HCEC 1CT (cell line): ENCODE results near the gene SLC6A15.

Experiments
- DNase-seq: peaks from one replicate; pipeline ENCODE4 v3.0.0-alpha.2; 2017

Gene SLC6A15

GRCh38 chr12:84874125-84874824 lies 38.3 kb downstream of the SLC6A15 start:
- DNase-seq: peak; percentile 55

GRCh38 chr12:84862186-84862585 lies 50.4 kb downstream of the SLC6A15 start:
- DNase-seq: peak; percentile 42

GRCh38 chr12:84860718-84861117 lies 51.9 kb downstream of the SLC6A15 start:
- no peak for DNase-seq

GRCh38 chr12:84858796-84859195 lies 53.8 kb downstream of the SLC6A15 start:
- DNase-seq: no peak

- no peak for DNase-seq
Observed at GRCh38 chr12:84857525-84858208, 54.9 kb downstream of the SLC6A15 start.

DNA sequence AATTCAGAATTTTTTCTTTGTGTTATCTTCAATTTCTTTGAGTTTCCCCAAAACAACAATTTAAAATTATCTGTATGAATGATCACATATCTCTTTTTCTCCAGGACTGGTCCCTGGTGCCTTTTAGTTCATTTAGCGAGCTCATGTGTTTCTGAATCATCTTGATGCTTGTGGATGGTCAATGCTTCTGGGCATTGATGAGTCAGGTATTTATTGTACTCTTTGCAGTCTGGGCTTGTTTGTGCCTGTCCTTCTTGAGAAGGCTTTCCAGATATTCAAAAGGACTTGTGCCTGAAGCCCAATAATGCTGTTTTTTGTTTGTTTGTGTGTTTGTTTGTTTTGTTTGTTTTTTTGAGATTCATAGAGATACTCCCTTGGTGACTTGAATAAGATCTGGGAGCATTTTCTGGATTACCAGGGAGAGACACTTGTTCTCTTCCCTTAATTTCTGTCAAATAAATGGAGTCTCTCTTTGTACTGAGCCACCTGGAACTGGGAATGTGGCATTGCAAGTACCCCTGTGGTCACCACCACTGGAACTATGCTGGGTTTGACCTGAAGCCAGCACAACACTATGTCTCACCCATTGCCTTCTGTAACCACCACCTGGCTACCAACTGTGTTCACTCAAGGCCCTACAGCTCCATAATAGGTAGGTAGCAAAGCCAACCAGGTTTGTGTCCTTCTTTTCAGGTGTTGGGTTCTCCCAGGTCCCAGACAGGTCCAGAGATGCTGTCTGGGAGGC lies 56.3 kb downstream of the SLC6A15 start:
- peak; percentile 17 for DNase-seq

DNA sequence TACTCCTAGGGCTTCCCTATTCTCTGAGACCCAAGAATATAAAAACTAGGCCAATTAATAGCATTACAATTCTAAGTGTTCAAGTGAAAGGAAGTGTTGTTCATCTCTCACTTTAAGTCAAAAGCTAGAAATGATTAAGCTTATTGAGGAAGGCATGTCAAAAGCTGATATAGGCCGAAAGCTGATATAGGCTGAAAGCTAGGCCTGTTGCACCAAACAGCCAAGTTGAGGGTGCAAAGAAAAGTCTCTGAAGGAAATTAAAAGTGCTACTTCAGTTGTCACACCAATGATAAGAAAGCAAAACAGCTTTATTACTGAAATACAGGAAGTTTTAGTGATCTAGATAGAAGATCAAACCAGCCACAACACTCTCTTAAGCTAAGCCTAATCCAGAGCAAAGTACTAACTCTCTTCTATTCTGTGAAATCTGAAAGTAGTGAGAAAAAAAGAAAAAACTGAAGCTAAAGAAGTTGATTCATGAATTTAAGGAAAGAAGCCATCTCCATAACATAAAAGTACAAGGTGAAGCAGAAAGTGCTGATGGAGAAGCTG lies 68.9 kb downstream of the SLC6A15 start:
- DNase-seq: no peak

DNA sequence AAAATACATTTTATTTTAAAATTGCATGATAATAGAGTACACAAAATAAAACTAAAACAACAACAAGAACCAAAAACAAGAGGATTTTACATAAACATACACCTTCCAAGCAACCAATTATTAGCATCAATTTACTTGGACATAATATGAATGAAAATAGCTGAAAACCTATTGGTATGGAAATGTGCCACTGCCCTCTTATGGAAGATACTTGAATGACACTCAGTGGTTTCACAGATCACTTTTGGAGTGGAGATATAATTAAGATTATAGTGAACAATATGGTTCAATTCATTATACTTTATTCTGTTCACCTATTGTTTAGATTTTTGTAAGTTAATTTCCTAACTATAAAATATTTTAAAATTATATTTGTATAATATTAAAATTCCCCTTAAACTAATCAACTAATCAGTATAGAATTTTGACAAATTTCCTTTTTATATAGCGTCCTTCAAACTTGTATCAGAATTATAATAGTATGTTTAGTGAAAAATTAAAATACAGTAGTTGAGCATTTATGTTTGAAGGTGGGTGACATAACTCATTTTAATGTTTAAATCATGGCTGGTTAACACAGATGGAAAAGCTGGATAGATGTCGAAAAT lies 70.1 kb downstream of the SLC6A15 start:
- peak; percentile 48 for DNase-seq

- no peak for DNase-seq
Observed at GRCh38 chr12:84841591-84841990, 71.0 kb downstream of the SLC6A15 start.

GRCh38 chr12:84840356-84840755 lies 72.2 kb downstream of the SLC6A15 start:
- peak; percentile 15 for DNase-seq

DNA sequence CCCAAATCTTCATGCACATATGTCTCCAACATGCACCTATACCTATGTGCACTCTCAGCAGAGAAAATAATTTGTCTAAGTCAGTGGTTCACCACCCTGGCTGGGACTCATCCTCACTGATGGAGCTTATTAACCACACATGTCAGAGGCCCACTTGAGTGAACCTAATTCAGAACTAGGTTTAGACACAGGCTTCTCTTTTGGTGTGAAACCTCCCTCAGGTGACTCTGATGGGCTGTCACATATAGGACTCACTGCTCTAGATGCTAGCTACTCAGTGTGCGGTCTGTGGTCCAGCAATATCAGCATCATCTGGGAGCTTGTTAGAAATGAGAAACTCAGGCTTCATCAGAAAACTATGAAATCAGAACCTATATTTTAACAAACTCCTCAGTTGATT lies 85.7 kb downstream of the SLC6A15 start:
- no peak for DNase-seq

GRCh38 chr12:84825149-84825548 lies 87.5 kb downstream of the SLC6A15 start:
- DNase-seq: no peak

GRCh38 chr12:84822525-84822924 lies 90.1 kb downstream of the SLC6A15 start:
- DNase-seq: no peak

DNA sequence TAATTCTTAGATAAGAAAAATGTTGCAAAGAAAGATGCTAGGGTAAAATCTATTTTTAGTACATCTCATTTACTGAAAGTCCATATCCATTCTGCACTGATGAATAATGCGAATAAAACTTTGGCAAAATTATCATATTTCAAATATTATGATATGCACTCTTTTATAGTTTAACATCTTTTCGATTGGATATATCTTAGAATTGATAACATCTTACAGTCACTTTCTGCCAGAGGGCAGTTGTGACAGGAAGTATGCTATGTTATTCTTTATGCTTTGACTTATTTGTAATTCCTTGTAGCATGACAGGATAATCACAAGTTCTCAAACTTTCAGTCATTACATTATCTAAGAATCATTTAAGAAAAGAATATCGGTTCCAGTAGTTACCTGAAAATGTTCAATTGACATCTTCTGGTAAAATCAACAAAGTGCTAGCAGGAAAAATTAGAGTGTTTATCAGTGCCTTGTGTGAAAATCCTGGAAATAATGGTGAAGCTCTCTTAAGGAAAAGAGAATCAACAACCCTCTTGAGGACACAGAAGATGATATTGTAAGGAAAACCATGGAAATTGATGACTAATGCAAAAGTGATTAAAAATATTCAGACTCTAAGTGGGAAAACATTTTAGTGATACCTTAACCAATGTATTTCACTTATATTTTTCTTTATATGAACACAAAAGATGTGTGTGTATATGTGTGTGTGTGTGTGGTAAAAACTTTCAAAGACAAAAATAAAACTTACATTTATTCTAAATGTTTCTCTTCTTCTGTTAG lies 95.5 kb downstream of the SLC6A15 start:
- no peak for DNase-seq

DNA sequence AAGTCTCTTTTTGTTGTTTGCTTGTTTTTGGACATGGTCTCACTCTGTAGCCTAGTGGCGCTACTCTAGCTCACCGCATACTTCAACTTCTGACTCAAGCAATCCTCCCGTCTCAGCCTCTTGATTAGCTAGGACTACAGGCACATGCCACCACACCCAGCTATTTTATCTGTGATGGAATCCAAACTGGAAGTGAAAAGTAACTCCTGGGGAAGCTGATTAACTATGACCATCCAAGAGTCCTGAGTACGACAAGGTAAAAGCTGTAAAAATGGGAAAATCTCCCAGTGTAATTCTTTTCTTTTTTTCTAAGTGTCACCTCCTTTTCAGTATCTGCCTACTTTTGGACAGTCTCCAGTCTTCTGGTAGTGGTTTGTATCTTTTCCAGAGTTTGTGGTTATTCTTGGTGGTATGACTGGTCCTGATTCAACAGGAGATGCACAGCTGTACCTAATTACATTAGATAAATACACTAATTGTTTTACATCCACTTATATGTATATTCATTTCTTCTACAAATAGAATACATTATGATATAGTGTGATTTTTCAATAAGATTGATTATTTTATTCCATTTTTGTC lies 97.8 kb downstream of the SLC6A15 start:
- DNase-seq: peak; percentile 53

DNA sequence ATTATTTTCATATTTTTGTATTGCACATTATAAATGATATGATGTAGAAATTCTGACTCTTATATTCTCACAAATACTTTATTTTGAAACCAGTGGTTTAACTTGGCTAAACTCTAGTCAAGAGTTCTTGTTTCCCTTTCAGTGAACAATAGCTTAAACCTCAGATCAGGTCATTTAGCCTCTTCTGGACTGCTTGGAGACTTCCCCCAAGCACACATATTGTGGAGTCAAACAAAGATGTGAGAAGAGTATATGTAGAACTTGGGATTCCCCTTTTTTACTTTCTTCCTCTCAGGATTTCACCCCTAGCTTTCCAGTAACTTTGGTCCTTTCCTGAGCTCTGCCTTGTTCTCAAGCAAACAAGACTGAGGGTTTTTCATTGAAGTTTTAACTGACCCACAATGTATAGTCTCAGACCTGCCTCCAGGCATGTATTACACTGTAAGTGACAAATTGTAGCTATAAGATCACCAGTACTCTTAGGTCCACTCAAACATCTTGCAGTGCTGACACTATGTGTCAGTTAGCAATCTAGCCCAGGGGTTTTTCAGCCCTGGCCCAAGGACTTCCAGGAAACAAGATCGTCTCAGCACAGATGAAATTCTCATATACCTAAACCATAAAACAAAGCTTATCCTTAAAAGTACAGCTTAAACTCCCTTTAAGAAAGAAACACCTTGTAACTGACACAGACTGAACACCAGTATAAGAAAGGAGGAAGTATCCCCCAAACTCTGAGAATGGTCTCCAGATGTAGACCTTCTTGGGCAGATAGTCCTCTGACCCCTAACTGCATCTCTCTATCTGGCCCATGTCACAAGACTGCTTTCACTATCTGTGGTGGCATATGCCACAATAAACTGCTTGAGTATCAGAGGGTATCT lies 98.6 kb downstream of the SLC6A15 start:
- DNase-seq: no peak

- no peak for DNase-seq
Observed at GRCh38 chr12:84811291-84811690, 101.3 kb downstream of the SLC6A15 start.

DNA sequence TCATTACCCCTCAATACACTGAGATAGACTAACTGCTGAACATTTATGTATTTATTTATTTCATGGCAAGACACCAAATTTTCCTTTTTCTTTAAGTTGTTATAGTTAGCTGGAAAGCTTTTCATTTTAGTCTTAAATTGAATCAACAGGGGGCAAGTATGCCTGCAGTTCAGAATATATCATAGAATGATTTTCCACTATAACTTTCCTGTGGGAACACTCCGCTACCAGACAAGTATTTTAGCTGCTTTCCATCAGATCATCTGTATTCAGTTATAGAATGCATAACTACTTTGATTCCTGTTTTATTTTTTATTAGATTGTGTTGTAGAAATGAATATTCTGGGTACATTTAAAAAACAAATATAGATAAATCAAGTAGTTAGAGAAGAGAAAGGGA lies 102.0 kb downstream of the SLC6A15 start:
- no peak for DNase-seq
